ENCODE data around the gene DGCR2. TPM values are rescaled to one million over a fixed set of nuclear protein-coding genes. Genes with fewer than 3 reads are reported as not detected.
A peak's percentile ranks its signal among the peaks of the same experiment; 100 is the strongest.
"Not testable (repeated sequence)": the region's sequence is repeated elsewhere in the genome, so short reads cannot be mapped to it uniquely, and the experiment has no call there.

The DGCR2 gene
- total RNA-seq, 1 donor from 2014 or later, result 30.2 TPM

GRCh38 chr22:19109198-19110063 is 12.8 kb downstream of the DGCR2 start:
- DNase-seq (ENCODE audit: low spot score), result peak; percentile 3

GRCh38 chr22:19108807-19109197 is 13.4 kb downstream of the DGCR2 start:
- peak; percentile 4 for DNase-seq (ENCODE audit: low spot score)

GRCh38 chr22:19107730-19108074 is 14.5 kb downstream of the DGCR2 start:
- peak; percentile 30 for DNase-seq (ENCODE audit: low spot score)

GRCh38 chr22:19106886-19107729 is 15.1 kb downstream of the DGCR2 start:
- peak; percentile 41 for DNase-seq (ENCODE audit: low spot score)

DNA sequence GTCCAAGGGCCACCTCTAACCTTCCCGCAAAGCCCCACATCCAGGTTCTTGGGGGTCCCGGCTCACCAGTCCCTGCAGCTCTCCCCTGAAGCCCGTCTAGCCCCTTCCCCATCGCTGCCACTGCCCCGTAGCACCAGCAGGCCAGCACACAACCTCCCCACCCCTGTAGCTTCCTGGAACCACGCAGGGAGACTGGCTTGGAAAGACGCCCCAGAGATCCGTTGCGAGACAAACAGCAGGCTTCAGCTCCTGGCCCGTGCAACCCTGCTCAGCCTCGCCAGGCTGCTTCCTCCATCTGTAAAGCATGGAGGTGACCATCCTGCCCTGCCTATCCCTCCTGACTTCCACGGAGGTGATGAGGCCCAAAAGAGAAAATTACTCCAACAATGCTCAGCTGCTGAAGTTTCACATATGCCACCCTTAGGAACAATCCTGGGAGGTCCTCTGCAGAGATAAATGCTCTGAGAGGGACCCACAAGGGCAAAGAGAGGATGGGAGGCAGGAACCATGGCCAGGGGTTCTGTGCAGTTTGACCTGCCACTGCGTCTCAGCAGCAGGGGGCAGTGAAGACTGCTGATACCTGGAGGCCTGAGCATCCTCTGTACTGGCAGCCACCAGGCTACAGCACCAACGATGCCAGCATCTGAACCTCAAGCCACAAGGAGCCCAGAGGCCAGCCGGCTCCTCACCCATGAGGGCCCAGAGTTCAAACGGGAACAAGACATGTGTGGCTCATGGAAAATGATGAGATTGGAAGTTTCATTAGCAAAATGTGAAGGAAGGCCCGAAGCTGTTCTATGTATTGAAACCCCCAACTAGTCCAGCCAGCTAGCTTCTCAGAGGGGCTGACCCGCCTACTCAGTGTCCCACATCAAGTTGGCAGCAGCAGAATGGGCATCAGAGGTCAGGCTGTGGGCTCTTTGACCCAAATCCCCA is 16.1 kb downstream of the DGCR2 start:
- peak; percentile 75 for DNase-seq (ENCODE audit: low spot score)

DNA sequence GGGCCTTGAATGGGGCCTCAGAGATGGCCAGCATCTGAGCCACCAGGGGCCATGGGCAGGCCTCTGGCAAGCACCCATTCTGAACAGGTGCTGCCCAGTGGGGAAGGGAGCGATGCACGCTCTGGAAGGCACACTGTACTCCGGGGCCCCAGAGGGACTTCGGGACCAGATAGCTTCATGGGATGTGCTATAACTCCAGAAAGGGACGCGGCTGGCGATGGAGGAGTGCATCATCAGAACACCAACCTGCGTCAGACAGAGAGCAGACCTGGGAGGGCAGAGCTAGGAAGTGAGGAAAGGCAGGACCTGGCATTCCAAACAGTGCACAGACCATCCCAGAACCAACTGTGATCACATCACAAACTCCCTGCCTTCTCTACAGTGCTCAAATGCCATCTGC is 16.8 kb downstream of the DGCR2 start:
- DNase-seq (ENCODE audit: low spot score), result peak; percentile 81

DNA sequence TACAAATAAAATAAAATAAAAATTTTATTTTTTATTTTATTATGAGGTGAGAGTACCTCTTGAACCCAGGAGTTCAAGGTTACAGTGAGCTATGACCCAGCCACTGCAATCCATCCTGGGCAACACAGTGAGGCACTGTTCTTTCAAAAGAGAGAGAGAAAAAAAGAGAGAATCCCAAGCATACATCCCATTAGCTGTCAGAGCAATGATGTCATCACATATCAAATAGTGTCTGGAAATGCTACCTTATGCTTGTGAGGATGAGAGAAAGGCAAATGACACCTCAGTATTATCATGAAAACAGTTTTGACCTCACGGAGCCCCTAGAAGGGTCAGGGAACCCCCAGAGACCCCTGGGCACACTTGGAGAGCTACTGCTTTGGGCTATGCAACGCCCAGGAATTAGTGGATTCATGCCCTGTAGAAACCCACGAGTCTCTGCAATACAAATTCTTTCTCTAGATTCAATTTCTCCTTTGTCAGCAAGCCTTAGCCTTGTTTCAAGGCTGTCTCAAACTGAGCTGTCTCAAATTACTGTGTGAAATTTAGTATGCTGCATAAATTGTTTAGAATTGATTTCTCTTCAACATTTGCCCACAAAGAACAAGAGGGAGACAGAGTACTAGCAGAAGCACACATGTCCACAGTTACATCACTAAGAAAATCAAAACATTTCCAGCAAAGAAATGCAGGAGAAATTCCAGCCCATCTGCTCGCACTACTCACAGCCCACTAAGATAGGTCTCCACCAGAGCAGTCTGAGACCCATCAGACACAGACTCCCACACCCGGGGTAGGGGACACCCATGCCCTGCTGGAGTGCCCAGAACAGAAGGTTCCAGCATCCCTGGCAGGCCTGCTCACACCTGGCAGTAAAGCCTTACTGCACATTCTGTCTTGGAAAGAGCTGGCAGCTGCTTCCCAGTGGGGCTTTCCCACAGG is 18.1 kb downstream of the DGCR2 start:
- no peak for DNase-seq (ENCODE audit: low spot score)

- no peak for DNase-seq (ENCODE audit: low spot score)
Observed at GRCh38 chr22:19098157-19098556, 24.1 kb downstream of the DGCR2 start.

GRCh38 chr22:19097518-19097917 is 24.7 kb downstream of the DGCR2 start:
- no peak for DNase-seq (ENCODE audit: low spot score)

DNA sequence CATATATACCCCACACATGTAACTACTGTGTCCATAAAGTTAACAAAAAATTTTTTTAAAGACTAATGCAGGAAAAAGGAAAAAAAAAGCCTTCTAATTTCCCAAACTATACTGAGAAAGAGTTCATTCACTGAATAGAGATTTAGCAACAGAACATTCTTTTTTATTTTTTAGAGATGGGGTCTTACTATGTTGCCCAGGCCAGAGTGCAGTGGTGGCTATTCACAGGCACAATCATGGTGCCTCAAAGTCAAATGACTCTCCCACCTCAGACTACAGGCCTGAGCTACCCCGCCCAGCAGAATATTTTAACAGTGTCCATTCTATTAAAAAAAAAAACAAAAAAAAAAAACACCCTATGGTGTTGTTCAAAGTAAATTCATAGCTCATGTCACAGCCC is 25.7 kb downstream of the DGCR2 start:
- DNase-seq (ENCODE audit: low spot score), result no peak

- DNase-seq (ENCODE audit: low spot score), result no peak
Observed at GRCh38 chr22:19094393-19094997, 27.7 kb downstream of the DGCR2 start.

GRCh38 chr22:19092725-19093124 is 29.5 kb downstream of the DGCR2 start:
- no peak for DNase-seq (ENCODE audit: low spot score)

DNA sequence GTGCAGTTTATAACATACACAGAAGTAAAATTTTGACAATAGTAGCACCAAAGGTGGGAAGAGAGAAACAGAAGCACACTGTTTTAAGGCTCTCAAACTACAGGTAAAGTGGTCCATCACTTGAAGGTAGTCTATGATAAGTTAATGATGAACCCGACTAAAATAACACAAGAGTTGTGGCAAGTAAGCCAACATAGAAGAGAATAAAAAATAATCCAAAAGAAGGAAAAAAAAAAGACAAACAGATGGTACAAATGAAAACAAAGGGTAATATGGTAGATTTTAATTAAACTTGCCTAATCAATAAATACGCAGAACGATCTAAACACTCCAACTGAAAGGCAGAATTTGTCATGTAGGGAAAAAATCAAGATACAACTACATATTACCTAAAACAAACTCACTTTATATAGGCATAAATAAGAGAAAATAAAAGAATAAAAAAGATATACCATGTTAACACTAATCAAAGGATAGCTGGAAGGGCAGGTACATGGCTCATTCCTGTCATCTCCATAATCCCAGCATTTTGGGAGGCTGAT is 31.6 kb downstream of the DGCR2 start:
- no peak for DNase-seq (ENCODE audit: low spot score)

- DNase-seq (ENCODE audit: low spot score), result no peak
Observed at GRCh38 chr22:19090183-19090582, 32.0 kb downstream of the DGCR2 start.

- DNase-seq (ENCODE audit: low spot score), result no peak
Observed at GRCh38 chr22:19088866-19089595, 33.2 kb downstream of the DGCR2 start.

DNA sequence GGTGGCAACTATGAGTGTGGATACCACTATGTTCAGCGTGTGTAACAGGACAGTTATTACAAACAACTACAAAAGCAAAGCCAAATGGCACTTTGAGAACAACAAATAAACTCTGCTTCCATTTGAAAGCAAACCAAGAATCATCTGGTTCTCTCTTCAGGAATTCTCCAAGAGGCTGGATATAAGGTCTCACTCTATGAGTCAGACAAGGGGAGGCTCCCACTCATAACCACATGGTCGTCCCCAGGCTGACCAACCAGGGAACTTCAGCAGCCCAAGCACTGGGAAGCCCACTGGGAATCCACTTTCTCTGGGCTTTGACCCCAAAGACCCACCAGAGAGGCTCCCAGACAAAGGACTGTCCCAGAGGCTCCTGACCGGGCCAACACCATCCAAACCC is 35.3 kb downstream of the DGCR2 start:
- no peak for DNase-seq (ENCODE audit: low spot score)

GRCh38 chr22:19086417-19086816 is 35.8 kb downstream of the DGCR2 start:
- no peak for DNase-seq (ENCODE audit: low spot score)

GRCh38 chr22:19085233-19085718 is 36.9 kb downstream of the DGCR2 start:
- DNase-seq (ENCODE audit: low spot score), result no peak

GRCh38 chr22:19084586-19084985 is 37.6 kb downstream of the DGCR2 start:
- DNase-seq (ENCODE audit: low spot score), result not testable (repeated sequence)

Measured in mesenteric fat pad (tissue), 1 donor.